ENCODE results near the gene TSPO.

The TSPO gene

DNA sequence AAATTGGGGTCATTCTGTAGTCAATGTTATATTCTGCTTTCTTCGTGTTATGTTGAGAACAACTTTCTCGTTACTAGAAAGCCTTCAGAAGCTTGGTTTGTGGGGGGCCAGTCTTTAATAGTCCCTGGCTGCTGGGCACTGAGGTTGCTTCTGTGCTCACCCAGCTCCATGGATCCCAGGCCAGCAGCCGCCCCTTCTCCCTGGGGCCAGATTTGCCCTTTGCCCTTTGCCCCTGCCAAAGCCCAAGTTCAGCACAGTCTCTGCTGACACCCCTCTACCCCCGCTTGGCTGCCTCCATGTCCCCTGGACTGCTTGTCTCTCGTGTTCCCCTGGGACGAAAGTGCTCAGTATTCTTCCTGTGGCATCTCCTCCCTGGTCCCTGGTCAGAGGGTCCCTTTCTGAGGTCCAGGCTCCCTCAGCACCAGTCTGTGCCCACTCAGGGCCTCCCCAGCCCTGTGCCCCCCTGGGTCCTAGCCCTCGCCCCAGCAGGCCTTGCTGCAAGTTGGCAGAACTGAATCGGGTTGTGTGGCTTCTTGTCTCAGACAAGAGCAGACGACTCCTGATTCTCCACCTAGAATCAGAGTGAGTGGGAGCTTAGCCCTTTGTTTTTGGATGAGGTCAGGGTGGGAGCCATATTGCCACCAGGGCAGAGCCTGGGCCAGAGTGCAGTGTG lies 6.7 kb downstream of the TSPO start:
- no peak for DNase-seq (ENCODE audit: low read depth in 2 of 3, low spot score in 1 of 3)

DNA sequence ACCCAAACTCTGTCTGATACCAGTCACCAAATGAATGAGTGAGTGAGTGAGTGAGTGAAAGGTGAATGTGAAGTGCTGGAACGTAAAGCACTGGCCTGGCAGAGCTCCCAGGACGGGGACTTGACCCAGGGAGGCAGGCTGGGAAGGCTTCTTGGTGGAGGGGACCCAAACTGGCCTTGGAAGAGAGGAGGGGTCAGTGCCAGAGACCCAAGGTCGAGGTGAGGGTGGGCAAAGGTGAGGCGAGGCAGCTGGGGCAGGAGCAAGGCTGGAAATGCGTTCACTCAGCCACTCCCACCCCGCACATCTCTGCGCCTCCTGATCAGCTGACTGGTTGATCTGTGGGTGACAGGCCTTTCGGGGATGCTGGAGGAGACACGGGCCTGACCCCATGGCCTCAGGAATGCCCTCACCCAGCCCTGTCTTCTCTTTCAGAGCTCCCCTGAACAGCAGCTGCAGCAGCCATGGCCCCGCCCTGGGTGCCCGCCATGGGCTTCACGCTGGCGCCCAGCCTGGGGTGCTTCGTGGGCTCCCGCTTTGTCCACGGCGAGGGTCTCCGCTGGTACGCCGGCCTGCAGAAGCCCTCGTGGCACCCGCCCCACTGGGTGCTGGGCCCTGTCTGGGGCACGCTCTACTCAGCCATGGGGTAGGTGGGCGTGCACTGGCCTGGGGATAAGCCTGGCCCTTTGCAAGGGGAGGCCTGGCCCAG lies 7.6 kb downstream of the TSPO start:
- no peak for DNase-seq (ENCODE audit: low read depth in 2 of 3, low spot score in 1 of 3)

DNA sequence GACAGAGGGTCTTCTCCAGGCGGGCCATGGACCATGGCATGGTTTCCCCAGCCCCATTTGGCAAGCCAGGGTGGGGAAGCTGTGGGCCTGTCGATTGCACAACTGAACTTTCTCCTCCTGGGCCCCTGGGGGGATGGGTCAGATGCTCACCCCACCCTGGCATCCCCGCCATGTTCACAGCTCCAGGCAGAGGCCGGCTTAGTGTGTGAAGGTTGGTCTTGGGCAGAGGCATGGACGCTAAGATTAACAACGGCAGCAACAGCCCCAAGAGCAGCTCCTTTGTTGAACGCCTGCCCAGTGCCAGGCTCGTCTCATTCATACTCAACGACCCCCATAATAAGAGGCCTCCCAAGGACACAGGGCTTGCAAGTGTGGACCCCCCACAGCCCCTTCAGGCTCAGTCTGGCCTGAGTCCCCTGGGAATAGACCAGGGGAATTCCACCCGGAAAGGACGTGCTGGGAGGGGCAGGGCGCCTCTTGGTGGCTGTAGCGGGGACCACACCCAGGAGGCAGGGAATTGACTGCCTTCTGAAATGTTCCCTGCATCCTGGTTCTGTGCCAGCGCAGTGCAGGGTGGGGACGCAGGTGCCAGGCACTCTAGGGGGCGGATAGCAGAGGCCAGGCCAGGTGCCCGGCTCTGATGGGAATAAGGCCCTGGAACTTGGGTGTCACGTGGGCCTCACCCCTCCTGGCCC lies 8.3 kb downstream of the TSPO start:
- DNase-seq (ENCODE audit: low read depth in 2 of 3, low spot score in 1 of 3), result no peak

DNA sequence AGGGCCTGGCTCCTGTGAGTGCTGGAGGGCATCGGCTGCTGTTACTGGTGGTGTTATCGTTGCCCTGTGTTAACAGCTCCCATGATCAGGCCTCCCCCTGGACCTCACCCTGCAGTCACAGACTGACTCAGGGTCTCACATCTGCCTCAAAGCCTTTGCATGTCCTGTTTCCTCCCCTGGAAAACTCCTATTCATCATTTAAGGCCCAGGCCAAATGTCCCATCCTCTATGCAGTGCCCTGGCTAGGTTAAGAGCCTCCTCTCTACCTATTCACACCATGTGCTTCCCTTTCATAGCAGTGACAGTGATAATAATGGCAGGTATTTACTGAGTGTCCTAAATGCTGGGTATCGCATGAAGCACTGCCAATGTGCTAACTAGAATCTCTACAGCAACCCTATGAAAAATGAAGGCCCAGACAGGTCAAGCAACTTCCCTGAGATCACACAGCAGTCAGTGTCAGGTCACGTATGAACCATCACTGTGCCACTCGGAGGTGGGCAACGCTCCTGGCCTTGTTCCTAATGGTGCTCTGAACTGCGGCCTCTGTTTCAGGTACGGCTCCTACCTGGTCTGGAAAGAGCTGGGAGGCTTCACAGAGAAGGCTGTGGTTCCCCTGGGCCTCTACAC lies 9.3 kb downstream of the TSPO start:
- no peak for DNase-seq (ENCODE audit: low read depth in 2 of 3, low spot score in 1 of 3)

DNA sequence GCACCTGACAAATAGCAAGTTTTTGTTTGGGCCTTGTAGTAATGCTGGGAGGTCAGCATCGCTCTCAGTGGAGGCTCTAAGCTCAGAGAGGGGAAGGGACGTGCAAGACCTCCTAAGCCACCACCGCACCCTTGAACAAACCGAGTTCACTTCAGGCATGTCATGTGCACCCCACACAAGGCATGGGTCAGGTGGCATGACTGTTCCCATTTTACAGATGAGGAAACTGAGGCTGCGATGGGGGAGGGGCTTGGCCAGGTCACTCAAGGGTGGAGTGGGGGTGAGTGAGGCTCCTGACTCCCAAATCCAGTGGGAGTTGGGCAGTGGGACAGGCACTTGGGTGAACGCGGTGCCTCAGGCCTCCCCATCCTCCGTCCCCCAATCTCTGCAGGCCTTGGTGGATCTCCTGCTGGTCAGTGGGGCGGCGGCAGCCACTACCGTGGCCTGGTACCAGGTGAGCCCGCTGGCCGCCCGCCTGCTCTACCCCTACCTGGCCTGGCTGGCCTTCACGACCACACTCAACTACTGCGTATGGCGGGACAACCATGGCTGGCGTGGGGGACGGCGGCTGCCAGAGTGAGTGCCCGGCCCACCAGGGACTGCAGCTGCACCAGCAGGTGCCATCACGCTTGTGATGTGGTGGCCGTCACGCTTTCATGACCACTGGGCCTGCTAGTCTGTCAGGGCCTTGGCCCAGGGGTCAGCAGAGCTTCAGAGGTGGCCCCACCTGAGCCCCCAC lies 11.2 kb downstream of the TSPO start:
- no peak for DNase-seq (ENCODE audit: low read depth in 2 of 3, low spot score in 1 of 3)

DNA sequence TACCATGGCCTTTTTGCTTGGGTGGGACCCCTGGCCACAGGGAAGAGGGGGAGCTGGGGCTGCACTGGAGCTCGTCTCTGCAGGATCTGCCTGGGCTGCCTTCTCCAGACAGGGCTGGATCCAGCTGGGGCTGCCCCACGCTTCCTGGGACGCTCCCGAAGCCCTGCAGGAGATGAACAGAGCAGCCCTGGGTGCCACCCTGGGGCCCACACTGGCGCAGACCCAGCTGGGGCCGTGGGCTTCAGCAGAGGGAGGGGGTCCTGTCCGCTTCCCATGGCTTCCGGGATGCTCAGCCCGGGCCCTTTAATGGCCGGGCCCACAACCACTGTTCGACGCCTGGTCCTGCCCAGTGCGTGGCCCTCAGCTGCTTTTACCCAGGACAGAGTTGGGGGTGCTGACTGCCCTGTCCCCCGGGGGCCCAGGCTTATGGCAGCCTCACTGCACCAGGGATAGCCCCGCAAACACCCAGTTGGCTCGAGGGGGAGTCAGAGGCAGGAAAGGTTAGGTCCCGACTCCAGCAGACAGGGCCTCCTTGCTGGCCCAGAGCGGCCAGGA lies 12.0 kb downstream of the TSPO start:
- no peak for DNase-seq (ENCODE audit: low read depth in 2 of 3, low spot score in 1 of 3)

DNA sequence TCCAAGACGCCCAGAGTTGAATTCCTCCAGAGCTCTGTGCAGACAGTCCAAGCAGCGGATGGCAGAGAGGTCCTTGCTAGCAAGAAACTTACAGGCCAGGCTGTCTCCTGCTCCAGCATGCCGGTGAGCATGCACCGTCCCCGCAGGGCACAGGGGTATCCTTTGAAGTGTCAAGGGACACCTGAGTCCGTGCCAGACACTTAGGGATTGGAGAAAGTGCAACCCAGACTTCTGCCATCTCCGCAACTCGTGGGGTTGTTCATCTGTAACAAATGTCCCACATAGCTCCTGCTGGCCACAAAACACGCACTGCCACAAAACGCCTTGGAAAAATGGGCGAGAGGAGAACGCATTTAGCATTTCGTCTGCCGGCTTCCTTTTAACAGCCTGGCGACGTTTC lies 13.3 kb downstream of the TSPO start:
- no peak for DNase-seq (ENCODE audit: low read depth in 2 of 3, low spot score in 1 of 3)

DNA sequence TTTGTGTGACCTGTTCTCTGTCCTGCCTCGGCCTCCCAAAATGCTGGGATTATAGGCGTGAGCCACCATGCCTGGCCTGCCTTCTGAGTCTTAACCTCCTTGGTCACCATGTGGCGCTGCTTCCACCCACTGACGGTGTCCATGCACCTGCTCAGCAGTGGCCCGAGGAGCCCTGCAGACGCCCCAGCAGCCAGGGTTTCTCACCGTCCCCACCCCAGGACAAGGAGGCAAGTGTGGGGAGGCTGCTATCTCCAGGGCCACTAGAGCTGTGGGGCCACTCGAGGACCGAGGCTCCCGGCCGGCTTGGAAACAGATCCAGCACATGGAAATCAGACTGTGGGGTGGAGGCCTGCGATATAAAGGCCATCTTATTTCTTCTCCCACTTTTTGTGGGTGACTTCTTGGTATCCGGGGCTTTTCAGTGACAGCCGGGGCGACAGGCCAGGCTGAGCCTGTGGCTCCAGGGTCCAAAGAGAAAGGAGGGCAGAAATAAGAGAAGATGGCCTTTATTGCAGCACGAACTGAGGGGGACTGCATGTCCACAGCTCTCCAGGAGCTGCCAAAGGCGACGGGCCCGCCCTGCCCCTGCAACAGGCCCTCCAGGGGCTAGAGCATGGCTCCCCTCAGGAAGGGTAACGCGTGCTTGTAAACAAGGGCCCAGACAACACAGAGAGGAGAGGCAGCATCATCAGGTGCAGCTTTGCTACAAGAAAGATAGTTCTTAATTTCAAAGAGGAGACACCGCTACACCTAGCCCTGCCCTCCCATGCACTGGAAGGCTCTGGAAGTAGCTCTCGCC lies 15.0 kb downstream of the TSPO start:
- no peak for DNase-seq (ENCODE audit: low read depth in 2 of 3, low spot score in 1 of 3)

DNA sequence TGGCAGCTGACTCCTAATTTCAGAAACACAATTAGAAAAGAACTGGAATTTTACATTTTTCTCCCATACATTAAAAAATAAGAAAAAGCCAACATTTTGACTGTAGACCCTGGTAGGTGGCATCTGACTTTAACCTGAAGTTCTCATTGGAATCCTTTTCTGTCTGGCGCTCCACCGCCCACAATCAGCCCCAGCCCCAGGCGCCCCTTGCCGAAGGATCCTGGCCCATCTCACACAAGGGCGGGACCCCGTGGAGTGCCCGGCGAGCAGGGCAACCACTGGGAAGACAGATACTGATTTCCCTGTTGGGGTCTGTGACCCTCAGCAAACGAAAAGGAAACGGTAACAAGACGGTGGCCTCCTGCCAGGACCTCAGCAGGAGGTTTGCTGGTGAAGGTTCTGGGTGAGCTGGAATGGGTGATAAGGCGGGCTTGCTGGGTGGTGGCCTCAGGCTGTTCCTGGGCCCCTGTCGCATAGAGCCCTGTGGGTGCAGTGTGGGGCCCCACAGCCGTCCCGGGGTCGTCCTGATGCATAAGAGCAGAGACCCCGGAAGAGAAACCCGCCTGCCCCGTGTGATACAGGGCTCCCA lies 15.7 kb downstream of the TSPO start:
- no peak for DNase-seq (ENCODE audit: low read depth in 2 of 3, low spot score in 1 of 3)

DNA sequence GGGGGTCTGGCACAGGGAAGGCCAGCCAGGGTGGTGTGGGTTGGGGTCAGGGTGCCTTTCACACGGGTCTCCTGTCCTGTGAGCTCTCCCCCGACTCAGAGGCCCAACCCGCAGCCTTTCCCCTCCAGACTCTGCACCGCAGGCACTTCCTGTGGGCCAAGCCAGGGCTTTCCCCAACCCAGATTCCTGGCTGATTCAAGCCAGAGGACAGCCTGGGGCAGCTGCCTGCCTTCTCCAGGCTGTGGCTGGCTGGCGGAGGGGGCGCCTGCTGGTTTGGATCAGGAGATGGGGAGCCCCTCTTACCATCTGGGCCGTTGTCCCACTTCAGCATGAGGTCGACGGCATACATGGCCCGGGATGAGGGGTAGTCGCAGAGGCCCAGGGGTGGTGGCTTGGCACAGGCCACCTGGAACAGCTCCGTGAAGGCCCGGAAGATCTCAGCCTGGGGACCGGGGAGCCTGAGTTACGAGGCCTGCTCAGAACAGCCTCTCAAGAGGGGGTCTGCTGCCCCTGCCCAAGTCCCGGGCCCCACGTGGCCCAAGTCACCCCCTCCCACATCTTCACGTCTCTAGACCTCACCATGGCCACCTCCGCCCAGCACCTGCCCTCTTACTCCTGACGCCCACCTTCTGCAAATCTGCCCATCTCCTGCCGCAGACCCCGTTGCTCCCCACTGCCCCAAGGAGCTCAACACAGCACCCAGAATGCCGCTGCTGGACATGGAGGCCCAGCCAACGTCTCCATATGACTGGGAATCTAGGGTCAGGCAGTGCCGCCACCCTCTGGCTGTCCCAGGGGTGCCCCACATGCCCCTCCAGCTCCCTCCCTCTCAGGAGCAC lies 17.3 kb downstream of the TSPO start:
- no peak for DNase-seq (ENCODE audit: low read depth in 2 of 3, low spot score in 1 of 3)

DNA sequence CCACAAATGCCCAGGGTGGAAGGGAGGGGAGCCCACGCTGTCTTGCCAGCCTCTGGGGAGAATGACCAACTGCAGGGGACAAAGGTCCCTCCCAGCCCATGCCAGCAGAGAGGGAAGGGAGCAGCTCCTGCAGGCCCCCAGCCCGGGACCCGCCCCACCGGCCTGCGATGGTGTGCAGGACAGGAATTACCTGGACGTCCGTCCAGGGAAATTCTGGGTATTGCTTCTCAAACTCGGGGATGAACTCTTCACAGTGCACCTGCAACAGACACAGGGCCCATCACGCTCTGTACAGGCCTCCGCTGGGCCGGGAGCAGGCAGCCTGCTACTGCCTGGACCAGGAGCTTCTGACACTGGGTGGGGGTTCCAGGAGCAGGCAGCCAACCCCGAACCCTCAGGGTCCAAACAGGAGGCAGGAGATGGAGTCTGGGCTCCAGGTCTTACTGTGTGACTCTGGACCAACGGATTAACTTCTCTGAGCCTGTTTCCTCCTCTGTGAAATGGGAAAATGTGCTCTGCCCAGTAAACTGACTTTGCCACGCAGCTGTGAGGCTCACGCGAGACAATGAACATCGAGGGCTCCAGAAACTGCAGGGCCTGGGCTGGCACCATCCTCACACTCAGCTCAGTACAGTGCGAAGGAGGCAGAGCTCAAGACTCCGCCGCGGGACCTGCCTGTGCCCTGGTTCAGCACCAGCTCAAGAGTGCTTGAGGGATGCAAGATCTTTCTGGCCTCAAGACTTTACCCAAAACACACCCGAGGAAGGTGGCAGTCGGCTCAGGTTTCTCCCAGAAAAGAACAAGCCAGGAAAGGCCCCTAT lies 18.2 kb downstream of the TSPO start:
- DNase-seq (ENCODE audit: low read depth in 2 of 3, low spot score in 1 of 3), result no peak

DNA sequence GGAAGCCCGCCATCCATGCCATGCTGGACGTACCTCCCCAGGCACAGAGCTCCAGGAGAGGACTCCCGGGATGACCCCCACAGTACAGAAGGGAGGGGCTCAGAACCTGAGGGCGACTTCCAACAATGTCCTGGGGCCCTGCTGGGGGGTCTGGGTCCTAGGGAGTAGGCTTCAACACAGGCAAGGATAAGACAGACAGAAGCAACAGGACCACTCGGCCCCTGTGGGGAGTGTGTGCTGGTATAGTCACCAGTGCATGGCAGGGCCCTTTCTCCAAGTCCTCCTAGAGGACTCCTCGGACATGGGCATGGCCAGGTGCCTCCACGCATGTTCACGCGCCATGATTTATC lies 18.7 kb downstream of the TSPO start:
- DNase-seq (ENCODE audit: low read depth in 2 of 3, low spot score in 1 of 3), result no peak

DNA sequence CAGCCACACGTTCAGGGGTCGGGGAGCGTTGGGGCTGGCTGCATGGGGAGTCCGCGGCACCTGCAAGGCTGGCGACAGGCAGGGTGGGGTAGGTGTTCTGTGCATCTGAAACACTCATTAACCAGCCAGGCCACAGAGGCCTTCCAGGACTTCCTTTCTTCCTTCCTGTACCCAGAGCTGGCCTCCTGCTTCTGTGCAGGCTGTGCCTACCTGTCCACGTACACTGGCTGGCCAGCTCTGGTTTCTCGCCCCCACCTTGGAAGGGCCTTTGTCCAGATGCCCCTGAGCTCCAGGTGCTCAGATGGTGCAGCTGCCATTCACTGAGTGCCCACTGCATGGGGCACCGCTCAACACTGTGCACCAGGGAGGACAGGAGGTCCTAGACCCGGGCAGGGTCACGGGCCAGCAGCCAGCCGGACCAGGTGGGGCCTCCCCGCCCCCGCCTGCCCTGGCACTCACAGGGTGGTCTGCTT lies 19.7 kb downstream of the TSPO start:
- no peak for DNase-seq (ENCODE audit: low read depth in 2 of 3, low spot score in 1 of 3)

DNA sequence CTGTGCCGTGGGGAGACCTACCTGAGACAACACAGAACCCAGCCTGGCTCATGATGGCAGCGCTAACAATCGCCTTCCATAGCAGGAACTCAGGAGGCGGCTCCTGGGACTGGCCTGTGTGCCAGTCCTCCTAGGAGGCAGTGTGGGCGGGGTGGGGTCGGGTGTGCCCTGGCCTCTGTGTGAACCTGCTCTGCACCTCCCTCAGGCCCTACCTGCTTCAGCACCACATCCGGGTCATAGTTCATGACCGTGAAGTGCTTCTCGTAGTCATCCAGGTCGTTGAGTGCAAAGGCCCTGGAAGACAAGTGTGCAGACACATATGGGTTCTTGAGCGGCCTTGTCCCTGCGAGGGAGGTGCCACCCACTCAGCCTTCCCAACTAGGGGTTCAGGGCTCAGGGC lies 20.2 kb downstream of the TSPO start:
- no peak for DNase-seq (ENCODE audit: low read depth in 2 of 3, low spot score in 1 of 3)

DNA sequence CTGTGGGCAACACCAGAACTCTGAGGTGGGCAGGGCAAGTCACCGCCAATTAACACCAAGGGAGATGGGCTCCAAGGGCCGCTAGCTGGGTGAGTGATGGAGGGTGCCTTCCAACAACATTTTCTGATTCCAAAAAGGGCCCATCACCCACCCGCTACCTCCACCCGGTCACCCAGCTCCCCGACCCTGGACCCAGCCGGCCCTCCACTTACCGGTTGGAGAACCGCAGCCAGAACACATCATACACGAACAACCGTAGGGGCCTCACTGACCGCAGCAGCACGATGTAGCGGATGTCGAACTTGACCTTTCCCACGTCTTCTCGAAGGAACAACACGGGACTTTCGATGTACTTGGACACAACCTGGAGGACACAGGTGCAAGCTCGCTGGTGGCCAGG lies 20.8 kb downstream of the TSPO start:
- DNase-seq (ENCODE audit: low read depth in 2 of 3, low spot score in 1 of 3), result no peak

DNA sequence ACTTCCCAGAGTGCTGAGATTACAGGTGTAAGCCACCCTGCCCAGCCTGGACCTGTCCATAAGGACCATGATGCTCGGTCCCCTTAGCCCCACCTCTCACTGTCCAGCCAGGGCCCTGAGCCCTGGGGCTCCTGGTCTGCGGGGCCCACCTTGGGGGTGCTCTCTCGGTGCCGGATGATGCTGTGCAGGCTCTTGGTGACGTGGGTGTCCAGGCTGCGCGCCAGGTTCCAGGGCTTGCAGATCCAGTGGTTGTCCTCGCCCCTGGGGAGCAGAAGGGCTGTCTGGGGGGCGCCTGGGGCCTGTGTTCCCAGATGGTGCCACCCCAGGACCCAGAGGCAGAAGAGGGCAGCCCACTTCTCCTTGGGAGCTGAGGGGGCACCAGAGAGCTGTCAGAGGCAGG lies 22.2 kb downstream of the TSPO start:
- no peak for DNase-seq (ENCODE audit: low read depth in 2 of 3, low spot score in 1 of 3)

DNA sequence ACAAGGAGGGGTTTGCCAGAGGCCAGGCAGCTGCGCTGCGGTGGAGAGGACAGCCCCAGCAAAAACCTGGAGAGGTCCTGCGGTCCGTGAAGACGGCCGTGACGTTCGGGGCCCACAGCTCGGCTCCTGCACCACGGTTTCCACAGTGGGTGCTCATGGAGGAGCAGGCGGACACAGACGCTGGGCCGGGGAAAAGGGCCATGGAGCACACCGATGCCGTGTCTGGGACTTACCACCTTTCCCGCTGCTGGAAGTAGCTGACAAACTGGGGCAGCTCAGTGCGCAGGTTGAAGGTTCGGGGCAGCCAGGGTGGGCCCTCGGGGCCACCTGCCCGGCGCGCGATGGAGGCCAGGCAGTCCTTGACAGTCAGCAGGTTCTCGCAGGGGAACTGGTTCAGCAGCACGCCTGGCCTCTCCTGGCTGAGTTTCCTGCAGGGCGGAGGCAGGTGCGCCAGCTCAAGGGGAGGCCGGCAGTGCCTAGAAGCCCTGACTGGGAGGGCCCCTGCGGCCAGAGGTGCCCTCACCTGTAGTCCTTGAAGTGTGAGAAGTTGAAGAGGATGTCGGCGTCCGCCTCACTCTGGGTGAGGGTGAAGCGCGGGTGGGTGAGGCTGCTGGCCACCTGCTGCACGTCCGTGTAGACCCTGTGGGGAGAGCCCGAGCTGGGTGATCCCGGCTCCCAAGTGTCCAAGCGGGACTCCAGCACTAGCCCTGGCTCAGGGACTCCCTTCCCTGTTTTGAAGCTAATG lies 22.8 kb downstream of the TSPO start:
- no peak for DNase-seq (ENCODE audit: low read depth in 2 of 3, low spot score in 1 of 3)

Measured in stimulated activated CD4-positive, alpha-beta T cell treated with anti-CD3 and anti-CD28 coated beads, Interleukin-12 subunit alpha, Interleukin-12 subunit beta, amount 100 ng/mL, for 48 hours (primary cell).